Activated naive CD4-positive, alpha-beta T cell (primary cell): Measurements from ENCODE around the gene CTF1.
"Not testable (repeated sequence)": the region's sequence is repeated elsewhere in the genome, so short reads cannot be mapped to it uniquely, and the experiment has no call there.

Experiments
- DNase-seq, 4 experiments: peaks; one replicate each; lab custom pipeline; 2025; lab: John Stamatoyannopoulos, UW

CTF1 gene

DNA sequence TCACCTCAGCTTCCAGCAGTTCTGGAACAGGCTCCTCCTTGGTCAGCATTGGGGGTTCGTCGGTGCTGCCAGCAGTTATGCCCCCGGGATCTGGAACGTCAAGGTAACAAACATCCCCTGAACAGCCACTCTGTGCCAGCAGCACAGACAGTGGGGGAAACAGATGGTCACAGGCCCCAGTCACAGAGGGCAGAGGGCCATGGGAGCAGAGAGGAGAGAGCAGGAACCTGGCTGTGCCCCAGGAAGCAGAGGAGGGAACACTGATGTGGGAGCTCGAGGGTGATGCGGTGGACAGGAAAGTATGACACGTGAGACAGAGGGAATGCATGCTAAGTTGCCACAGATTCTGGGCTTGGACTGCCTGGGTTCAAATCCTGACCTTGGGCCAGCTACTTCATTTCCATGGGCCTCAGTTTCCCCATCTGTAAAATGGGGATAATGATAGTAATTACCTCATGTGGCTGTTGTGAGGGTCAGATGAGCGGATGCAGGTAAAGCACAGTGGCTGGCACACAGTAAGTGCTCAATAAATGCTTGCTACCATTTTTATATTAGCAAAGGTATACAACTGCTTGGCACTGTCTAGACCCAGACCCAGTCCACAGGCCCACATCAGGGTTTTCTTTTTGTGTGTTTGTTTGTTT is 7.4 kb upstream of the CTF1 start:
- DNase-seq: no peak

DNA sequence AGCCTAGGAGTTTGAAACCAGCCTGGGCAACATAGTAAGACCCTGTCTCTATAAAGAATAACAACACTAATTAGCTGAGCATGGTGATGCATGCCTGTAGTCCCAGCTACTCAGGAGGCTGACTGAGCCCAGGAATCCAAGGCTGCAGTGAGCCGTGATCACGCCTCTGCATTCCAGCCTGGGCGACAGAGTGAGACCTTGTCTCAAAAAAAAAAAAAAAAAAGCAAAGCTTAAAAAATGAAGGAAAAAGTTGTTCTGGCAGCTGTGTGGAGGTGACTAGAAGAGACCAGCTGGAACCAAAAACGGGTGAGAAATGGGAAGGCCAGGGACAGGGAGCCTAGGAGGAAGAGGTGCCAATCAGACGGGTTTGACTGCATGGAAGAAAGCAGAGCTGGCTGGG is 6.7 kb upstream of the CTF1 start:
- DNase-seq: no peak

DNA sequence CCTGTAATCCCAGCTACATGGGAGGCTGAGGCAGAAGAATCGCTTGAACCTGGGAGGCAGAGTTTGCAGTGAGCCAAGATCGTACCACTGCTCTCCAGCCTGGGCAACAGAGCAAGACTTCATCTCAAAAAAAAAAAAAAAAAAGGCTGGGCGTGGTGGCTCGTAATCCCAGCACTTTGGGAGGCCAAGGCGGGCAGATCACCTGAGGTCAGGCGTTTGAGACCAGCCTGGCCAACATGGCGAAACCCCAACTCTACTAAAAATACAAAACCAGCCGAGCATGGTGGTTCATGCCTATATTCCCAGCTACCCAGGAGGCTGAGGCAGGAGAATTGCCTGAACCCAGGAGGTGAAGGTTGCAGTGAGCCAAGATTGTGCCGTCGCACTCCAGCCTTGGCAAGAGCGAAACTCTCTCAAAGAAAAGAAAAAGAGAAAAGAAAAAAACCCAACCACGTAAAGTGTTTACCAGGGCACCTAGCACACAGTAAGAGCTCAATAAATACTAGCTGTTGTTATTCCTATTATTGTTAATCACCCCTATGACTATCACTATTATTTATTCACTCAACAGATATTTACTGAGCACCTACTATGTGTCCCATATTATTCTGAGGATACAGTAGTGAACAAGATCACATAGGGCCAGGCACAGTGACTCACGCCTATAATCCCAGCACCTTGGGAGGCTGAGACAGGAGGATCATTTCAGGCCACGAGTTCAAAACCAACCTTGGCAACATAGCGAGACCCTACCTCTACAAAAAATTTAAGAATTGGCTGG is 5.2 kb upstream of the CTF1 start:
- DNase-seq: not testable (repeated sequence)

DNA sequence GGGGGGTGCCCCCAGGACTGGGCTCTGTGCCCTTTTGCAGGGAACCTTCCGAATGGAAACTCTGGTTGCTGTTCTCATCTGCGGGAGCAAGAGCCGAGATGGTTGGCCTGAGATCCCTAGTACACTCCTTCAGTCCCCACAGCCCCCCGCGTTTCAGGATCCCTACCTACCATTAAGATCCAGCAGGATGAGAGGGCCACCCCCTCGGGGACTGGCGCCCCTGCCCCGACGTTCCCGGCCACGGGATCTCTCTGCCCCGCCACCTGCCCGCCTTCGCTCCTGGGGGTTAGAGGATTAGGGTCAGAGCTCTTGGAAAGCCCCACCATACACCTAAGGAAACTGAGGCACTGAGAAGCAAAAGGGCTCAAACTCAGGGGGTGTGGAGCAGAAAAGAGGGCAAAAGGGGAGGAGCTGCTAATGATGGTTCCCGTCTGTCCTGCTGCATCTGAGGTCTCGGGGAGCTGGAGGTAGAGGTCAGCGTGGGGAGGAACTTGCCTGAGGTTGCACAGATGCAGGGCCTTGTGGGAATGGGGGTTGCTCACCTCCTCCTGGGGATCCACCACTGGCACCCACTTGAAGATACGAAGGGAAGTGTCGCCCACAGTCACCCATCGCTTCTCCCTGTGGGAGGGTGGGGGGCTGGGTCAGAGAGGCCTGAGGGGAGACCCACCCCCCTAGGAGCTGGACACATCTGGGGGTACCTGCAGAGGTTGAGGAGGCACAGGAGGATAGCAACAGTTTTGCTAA is 3.6 kb upstream of the CTF1 start:
- DNase-seq: no peak

DNA sequence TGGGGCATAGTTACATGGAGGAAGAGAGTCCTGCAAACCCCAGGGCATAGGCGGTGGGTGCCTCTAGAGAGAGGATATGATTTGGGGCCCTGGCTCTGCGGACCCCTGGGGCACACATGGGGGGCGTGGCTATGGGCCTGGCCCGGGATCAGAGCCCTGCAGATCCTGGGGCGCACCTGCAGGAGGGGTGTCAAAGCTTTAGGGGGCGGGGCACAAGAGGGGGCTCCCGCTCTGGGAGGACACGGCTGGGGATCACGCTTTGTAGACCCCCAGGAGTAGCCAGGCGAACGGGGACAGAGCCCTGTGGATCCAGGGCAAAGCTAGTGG is 3.0 kb upstream of the CTF1 start:
- DNase-seq: peak in 1 of 4 experiments; percentile 12

DNA sequence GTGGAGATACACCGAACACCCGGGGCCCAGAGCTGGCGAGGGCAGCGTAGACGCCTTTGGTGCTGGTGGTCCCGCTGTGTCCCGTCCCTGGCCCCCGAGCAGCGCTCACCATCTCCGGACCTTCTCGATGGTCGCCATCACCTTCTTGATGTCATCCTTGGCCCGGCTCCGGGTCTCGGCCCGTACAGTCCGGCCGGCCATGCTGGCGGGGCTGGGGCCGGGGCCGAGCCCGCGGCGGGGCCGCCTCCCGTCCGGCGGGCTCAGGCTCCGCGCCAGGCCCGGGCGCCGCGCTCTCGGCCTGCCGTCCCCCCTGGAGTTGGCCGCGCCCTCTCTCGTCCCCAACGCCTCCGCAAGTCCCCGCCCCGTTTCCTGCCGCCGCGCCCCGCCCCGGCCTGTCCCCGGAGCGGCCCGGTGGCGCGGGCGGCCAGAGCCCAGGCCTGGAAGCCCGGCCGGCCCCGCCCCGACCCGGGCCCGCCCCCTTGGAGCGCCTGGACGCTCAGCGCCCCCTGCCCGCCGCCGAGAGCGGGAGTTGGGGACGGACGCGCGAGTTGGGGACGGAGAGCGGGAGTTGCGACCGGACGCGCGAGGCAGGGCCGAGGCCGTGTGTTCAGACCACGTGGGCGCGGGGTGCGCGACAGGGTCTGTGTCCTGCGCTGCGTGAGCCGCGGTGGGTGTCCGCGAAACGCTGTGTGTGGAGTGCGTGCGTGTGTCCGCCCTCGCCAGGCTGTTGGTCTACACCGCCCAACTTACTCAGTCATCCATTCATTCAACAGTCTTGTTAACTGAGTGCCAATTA is 2.5 kb upstream of the CTF1 start, which contains the start of gene BCL7C:
Gene BCL7C (minus strand): TSS at position 334 of the 796 bp plus-strand sequence. CDS start 133 bp downstream, at position 201.
- peak in 3 of 4 experiments; percentile 41 to 71 (median 44) for DNase-seq

DNA sequence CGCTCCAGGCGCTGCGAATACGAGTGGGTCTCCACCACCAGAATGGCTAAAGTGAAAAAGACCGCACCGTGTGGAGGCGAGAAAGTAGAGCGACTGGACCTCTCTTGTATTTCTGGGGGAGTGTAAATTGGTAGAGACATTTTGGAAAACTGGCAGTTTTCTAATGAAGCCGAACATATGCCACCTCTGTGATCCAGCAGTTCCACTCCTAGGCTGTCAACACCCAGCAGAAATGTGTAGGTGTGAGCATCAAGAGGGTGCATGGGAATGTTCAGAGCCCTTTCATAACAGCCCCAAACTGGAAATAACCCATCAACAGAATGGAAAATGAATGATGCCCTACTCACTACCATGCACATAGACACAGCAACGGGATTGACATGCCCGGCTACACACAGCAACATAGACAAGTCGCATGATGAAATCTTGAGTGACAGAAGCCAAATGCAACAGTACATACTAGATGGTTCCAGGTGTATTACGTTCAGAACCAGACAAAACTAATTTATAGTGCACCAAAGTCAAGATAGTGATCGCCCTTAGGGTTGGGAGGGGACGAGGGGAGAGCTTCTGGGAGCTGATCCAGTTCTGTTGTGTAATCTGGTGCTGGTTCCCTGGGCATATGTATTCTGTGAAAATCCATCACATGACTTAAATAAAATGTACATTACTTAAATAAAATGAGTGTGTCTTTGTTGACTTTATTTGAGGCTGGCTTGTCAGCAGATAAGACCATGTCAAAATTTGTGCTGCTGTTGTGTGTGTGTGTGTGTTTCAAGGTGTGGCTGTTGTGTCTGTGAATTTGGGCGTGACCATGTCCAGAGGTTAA is 1.7 kb upstream of the CTF1 start:
- DNase-seq: no peak

DNA sequence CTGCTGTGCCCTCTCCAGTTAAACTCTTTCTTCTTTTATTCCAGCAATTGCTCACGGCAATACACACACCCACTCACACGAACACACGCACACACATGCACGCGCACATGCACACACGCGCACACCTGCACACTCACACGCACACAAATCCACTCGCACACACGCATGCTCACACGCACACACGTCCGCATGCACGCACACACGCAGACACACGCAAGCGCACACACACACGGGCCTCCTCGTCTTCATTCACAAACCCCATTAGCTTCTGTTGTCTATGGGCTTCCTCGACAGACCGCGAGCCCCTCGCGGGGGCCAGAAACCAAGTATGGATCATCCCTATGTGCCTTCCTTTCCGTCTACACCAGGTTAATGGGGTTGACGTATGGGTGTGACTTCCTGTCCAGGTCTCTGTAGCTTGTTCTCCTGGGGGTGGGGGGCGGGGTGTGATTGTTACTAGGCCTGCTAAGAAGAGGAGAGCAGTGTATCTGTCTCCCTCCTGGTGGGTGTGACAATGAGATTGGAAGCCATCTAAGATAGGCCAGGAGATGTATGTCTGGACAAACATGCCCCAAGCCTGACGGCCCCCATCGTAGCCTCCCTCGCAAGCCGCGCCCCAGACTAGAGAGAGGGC is 670 bp upstream of the CTF1 start:
- DNase-seq: peak in 1 of 4 experiments; percentile 4

DNA sequence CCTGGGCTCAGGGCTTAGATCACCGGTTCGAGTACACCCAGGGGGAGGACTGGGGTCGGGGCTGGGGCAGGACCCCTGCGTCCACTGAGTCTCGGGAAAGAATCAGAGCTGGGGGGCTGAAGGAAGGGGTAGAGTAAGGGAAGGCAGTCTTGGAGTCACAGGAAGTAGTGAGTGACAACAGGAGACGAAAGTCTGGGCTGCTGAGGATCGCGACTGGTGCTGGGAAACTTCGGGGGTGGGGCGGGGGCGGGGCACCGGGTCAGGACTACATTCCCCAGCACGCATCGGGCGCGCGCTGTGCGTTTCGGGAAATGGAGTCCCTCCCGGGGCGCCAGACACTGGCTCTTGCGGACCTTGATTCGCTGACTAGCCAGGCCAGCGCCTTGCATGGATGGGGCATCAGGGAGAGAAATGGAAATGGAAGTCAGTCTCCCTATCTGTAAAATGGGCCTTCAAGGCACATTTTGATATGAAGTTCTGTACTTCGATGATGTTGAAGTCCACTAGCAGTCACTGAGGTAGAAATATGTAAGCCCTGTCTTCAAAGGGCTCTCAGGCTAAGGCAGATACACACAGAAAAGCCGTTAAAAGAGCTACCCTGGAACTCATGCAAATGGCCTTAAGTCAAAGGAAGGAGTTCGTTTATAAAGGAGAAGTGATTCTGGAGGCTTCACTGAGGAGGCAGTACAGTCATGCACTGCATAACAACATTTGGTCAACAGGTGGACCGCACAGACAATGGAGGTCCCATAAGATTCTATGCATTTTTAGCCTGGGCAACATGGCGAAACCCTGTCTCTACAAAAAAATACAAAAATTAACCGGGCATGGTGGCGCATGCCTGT is 697 bp downstream of the CTF1 start:
- peak; percentile 43 to 75 (median 62) for DNase-seq

DNA sequence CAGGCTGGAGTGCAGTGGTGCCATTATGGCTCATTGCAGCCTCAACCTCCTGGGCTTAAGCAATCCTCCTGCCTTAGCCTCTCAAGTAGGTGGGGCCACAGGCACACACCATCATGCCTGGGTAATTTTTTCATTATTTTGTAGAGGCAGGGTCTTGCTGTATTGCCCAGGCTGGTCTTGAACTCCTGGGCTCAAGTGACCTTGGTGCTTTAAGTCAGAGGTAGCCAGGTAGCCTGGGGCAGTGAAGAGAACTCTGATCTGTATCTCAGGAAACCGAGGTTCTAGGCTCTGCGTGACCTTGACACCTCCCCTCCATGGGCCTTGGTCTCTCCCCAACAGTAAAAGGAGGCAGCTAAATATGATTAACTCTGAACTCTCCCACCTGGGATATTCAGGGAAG is 3.4 kb downstream of the CTF1 start:
- no peak for DNase-seq

DNA sequence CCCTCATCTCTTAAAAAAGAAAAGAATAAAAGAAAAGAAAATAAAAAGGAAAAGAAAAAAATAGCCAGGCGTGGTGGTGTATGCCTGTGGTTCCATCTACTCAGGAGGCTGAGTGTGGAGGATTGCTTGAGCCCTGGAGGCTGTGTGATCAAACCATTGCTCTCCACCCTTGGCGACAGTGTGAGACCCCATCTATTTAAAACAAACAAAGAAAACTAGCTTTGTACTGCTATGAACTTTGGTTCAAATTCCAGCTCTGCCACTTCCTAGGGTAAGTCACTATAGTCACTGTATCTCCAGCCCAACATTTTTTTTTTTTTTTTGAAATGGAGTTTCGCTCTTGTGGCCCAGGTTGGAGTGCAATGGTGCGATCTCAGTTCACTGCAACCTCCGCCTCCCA is 4.2 kb downstream of the CTF1 start:
- DNase-seq: no peak

DNA sequence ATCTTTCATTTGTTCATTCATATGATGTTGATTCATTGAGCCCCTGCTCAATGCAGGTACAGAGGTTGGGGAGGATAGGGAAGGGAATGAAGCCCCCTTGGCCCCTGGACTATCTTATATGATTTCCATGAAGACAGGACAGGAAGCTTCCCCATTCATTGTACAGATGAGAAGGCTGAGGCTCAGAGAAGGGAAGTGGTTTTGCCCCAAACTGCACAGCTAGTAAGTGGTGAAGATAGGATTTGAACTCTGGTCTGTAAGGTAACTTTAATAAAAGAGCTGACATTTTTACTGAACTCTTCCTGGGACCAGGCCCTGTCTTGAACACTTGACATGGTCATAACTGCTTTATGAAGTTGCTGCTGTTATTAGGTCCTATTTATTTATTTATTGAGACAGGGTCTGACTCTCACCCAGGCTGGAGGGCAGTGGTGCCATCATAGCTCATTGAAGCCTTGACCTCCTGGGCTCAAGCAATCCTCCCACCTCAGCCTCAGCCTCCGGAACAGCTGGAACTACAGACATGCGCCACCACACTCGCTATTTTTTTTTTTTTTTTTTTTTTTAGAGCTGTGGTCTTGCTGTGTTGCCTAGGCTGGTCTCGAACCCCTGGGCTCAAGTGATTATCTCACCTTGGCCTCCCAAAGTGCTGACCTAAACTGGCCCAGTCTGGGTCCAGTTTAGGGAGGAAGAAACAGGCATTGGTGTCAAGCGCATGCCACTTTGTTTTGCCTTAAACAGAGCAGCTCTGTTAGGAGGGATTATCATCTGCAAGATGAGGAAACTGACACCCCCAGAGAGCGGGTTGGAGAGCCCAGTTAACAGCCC is 5.0 kb downstream of the CTF1 start:
- DNase-seq: no peak

DNA sequence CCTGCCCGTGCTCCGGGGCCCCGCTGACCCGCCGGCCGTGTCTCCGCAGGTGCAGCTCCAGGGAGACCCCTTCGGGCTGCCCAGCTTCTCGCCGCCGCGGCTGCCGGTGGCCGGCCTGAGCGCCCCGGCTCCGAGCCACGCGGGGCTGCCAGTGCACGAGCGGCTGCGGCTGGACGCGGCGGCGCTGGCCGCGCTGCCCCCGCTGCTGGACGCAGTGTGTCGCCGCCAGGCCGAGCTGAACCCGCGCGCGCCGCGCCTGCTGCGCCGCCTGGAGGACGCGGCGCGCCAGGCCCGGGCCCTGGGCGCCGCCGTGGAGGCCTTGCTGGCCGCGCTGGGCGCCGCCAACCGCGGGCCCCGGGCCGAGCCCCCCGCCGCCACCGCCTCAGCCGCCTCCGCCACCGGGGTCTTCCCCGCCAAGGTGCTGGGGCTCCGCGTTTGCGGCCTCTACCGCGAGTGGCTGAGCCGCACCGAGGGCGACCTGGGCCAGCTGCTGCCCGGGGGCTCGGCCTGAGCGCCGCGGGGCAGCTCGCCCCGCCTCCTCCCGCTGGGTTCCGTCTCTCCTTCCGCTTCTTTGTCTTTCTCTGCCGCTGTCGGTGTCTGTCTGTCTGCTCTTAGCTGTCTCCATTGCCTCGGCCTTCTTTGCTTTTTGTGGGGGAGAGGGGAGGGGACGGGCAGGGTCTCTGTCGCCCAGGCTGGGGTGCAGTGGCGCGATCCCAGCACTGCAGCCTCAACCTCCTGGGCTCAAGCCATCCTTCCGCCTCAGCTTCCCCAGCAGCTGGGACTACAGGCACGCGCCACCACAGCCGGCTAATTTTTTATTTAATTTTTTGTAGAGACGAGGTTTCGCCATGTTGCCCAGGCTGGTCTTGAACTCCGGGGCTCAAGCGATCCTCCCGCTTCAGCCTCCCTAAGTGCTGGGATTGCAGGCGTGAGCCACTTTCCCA is 5.9 kb downstream of the CTF1 start:
- peak in 2 of 4 experiments; percentile 26 to 52 for DNase-seq

DNA sequence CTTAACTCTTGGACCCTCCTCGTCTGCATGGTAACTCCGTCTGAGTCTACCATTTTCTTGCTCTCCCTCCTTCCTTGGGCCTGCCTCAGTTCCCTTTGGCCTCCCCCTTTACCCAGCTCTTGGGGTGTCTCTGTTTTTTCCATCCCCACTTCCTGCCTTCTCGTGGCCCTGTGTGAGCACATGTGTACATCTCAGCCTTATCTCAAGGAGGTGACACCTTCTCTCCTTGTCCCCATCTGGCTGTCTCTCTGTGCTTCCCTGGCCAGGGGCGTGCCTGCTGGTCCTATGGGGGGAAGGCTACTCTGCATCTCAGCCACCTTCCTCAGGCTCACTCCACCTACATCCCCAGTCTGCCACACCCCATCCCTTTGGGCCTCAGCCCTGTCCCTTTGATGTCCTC is 6.6 kb downstream of the CTF1 start:
- no peak for DNase-seq

DNA sequence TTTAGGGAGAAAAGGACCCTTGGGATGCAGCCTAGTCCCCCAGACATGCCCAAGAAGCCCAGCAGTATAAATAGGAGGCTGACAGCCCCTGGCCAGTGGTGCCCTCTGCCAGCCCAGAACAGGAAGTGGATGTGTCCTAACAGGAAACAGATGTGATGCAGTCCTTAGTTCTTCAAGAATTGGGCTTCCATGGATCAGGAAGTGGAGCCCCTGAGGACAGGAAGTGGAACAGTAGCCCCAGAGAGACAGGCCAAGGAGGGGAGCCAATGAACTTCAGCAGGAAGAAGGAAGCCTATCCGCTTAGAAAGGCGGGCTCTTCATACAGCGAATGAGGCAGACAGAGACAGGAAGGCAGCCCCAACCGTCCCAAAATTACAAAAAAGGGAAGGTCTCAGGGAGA is 7.2 kb downstream of the CTF1 start:
- DNase-seq: no peak

DNA sequence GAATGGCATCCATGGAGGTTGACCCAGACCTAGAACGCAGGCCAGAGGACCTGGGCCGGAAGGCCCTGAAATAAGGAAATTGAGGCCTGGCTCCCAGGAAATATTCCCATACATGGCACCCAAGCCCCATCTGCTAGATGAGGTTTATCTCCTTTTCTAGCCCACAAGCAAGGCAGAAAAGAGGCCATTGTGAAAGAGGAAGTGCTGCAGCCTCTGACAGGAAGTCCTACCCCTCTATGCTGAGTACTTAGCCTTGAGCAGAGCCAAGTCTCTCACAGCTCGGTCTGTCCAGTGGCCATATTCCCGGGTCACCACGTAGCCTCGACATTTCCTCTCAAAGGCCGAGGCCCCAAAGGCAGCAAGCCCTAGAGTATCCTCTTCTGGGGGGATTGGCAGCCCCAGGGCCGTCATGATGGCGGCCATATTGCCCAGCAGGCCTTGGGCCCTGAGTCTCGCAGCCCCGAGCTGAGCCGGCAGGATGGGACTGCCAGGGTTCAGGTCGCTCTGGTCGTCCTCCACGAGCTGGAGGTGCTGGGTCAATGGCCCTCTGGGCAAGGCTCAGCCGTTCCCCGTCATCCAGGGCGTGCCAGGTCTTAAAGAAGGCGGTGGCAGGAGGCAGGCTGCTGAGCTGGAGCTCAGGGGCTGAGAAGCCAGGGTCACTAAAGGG is 7.8 kb downstream of the CTF1 start:
- DNase-seq: no peak

DNA sequence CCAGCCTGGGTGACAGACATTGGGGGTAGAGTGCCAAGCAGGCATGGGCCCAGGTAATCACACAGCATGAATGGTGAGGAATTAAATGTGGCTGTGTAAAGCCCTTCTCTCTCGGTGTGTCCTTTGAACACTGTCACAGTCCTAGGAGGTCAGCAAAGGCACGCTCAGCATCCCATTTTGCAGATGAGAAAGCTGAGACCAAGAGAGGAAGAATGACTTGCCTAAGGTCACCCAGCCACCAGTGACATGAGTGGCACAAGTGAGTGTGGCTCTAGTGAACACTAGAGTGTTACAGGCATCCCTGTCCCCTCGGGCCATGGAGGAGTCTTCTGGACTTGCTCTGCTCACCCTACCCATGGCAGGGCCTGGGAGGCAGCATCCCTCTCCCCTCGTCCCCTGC is 10.7 kb downstream of the CTF1 start:
- no peak for DNase-seq
